Sigmoid colon (tissue), 4 donors: ENCODE data around the gene COPZ1.

Experiments used
- POLR2AphosphoS5 ChIP-seq, 4 donors: sonication (generic); formaldehyde crosslinking; IDR thresholded peaks; one replicate each; pipeline ENCODE4 v1.6.1; 2017; ENCODE audit warnings: antibody characterized with exemption in 4 of 4
- TF ChIP-seq, protein P1 (sequence below), 4 experiments: fragments of 450-650 bp in 3 of 4; fragments of 200-600 bp in 1 of 4; IDR thresholded peaks; one replicate each; pipeline ENCODE4 v1.5.1; 2016 to 2019; ENCODE audit warnings: antibody characterized with exemption in 4 of 4, mild to moderate bottlenecking in 3 of 4, moderate library complexity in 2 of 4

DNA sequence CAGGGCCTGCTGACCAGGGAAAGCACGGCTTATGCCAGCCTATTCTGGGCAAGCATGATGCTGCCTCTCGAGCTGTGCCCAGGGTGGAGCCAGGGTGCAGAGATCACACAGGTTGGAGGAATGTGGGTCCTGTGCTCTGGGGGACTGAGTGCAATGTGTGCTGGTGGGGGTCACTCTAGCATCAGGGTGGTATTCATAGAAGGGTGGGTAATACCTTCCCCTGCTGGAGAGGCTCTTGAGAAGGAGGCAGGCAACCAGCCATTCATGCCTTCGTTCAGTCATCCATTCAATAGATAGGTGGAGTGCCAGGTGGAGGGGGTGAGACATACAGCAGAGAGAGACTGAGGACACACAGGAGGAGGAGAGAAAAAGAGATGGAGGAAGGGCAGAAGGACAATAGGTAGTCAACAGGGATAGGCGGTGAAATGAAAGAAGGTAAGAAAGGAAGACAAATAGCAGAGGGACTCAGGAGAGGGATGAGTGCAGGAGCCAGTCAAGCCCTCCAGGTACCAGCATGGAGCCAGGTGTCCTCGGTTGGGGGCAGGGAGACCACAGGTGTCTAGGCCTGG is 64.8 kb downstream of the COPZ1 start:
- TF ChIP-seq, protein P1, sequence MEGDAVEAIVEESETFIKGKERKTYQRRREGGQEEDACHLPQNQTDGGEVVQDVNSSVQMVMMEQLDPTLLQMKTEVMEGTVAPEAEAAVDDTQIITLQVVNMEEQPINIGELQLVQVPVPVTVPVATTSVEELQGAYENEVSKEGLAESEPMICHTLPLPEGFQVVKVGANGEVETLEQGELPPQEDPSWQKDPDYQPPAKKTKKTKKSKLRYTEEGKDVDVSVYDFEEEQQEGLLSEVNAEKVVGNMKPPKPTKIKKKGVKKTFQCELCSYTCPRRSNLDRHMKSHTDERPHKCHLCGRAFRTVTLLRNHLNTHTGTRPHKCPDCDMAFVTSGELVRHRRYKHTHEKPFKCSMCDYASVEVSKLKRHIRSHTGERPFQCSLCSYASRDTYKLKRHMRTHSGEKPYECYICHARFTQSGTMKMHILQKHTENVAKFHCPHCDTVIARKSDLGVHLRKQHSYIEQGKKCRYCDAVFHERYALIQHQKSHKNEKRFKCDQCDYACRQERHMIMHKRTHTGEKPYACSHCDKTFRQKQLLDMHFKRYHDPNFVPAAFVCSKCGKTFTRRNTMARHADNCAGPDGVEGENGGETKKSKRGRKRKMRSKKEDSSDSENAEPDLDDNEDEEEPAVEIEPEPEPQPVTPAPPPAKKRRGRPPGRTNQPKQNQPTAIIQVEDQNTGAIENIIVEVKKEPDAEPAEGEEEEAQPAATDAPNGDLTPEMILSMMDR (IDR thresholded peaks at IDR 0.05): no peak
- no peak for TF ChIP-seq POLR2AphosphoS5 (IDR thresholded peaks at IDR 0.05)
